GM18858 (cell line): ENCODE data around the gene DNAJC17.

Experiments used
- ATAC-seq: cut with Tn5 transposase; IDR thresholded peaks from one replicate; pipeline ENCODE4 v1.9.1; 2021; ENCODE audit not compliant: unreplicated experiment

DNAJC17 gene

DNA sequence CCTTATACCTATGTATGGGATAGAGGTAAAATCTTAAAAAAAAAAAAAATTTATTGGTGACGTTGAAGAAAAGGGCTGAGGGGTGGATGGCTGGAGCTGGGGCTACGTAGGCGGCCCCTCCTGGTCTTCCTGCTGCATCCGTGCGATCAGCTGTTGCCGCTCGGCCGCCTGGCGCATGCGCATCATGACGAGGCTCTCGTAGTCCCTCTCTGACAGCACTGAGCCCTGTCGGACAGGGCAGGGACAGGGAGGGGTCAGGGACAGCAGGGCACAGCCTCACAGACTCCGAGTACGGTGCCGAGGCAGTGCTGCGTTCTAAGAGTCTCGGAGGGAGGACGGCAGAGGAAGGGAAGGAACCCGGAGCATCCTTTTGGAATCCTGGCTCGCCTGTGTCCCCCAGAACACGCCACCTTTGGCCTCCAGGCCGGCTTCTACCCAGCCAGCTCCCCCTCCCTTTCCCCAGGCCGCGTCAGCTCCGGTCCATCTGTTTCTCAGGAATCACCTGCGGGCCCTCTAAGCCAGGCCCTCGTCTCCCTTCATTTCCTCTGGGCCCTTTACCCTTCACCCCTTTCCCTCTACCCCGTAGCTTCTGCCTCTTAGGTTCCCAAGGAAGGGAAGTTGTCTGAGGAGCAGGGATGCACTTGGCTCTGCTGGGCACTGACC lies 39.3 kb downstream of the DNAJC17 start:
- no peak for ATAC-seq

DNA sequence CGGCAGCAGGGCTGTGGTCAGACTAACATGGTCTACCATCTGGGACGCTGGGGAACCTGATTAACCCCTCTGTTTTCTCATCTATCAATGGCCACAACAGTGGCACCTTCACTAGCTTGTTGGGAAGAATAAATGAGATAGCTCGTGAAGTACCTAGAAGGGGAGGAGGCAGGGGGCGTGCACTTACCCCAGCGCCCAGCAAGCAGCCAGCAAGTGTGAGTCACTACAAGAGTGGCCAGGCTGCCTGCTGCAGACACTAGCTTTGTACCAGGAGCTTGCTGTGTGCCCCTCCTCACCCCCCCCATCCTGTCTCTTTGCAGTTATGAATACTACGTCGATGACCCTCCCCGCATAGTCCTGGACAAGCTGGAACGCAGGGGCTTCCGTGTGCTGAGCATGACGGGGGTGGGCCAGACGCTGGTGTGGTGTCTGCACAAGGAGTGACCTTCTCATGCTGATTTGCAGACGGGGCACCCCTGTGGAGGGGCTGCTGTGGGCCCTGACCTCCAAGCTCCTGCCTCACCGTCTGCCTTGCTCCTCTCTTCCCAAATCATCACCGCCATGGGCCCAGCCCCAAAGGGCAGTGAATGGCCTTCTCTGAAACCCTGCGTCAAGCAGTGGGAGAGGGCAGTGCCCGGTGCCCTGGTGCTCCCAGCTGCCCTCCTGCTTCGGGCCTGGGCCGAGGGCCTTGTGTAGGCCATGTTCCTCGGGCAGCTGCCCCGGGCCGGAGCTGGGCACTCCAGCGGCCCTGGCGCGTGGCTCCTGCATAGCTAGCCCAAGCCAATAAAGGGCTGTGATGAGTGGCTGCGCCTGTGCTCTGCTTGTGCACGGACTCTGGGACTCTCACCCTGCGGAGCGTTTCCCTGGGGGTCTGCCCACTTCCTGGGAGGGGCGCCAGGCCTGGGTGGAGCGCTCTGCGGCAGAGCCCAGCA lies 40.1 kb downstream of the DNAJC17 start:
- ATAC-seq, result no peak

DNA sequence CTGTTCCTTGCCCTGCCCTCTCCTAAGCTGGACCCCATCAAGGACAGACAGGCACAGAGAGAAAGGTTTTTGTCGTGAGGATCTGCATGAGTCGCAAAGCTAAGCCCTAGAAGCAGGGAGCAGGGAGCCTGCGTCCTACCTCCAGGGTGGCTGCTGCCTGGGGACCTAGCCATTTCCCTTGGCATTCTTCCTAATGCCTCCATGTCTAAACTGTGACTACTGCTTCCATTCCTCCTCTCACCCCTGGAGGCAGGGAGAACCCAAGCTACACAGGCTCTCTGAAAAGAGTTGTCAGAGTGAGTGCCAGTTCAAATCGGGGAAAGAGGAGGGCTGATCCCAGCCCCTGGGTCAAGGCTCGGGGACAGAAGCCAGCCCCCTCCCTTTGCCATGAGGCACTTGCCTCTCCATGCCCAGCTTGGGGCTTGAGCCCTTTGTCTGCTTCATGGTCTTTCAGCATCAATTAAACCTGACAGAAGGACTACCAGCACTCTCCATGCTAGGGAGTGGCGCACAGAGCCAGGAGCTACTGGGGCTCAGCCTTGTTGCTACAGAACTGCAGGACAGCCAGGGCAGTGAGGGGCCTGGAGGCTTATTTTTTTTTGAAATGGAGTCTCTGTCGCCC lies 41.0 kb downstream of the DNAJC17 start:
- no peak for ATAC-seq

DNA sequence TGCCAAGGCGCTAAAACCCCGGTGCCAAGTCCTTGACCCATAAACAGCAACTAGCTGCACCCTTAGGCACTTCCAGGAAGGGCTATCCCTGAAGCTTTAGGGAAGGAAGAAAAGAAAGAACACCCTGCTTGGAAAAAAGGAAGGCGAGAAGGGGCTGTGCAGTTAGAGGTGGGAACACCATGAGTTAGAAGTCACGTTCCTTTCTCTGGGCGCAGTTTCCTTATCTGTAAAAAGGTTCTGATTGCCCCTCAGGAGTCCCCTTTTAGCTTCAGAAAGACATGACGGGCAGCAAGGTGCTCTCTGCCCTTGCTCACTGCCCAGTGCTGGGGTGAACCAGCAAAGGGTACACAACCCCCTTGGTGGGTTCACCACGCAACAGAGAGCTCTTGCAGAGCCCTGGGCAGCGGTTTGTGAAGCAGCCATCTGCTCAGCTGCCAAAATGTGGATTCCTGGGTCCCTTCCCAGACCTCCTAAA lies 42.6 kb downstream of the DNAJC17 start:
- ATAC-seq, result no peak

DNA sequence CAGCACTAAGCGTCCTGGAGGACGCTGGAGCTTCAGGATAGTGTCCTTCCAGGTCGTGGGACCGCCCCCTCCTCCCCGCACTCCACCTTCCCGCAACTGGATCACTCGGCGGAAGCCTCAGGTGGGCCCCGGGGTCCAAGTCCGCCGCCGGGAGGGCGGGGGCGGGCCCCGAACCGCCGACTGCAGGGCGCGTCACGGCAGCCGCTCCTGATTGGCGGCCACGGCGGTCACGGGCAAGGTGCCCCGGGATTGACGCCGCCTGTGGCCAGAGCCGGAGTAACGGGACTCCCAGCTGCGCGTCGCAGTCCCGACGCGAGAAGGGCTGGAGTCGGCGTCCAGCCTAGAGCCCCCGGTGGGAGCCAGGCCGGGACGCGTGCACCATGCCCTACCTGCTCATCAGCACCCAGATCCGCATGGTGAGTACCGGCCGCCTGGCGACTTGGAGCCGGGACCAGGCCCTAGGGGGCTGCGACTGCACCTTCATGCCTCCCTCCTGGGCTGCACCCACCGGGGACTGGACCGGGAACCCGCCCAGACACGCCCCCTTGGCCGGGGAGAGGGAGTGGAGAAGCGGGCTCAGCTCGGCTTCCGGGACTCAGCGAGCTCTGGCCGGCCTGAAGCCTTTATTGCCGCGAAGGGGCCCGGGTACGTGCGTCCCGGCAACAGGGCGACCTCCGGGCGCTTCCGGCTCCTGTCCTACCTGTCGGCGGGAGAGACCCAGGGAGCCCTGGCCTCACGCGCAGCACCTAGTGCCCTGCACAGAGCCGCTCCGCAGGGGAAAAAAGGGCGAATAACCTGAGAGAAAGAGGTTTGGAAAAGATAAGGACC lies 43.3 kb downstream of the DNAJC17 start, which contains the start of gene GCHFR:
Gene GCHFR, plus strand, starts transcription at position 268 of the 828 bp plus-strand sequence. Its CDS starts 113 bp downstream, at position 381.
- peak; percentile 34 for ATAC-seq

DNA sequence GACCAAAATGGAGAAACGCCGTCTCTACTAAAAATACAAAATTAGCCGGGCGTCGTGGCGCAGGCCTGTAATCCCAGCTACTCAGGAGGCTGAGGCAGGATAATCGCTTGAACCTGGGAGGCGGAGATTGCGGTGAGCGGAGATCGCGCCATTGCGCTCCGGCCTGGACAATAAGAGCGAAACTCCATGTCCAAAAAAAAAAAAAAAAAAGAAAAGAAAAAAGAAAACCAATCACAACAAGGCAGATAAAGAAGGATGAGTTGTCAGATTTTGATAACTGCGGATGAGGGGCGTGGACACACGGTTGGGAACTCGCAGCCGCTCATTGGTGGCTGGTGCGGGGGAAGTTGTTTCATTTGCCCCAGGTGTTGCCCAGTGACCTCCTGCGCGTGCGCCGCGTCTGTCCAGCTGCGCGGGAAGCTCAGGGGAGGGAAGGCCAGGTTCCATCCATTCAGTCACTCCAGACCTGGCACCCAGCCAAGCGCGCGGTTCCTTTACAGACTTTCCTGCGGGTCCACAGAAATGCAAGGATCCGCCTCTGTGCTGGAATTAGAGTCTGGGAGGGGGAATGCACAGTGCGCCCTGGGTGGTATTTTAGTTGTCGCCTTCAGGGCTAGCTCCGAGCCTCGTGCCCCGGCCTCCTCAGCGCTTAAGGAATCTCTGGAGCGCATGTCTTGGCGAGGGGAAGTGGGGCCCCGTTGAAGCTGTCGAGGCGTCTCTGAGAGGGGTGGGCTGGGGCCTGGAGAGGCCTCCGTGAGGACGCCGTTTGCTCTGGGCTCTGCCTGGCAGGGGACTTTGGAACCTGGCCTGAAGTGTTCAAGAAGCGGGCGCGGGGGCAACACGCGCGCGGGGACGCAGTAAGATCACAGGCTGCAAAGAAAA lies 44.1 kb downstream of the DNAJC17 start:
- no peak for ATAC-seq

DNA sequence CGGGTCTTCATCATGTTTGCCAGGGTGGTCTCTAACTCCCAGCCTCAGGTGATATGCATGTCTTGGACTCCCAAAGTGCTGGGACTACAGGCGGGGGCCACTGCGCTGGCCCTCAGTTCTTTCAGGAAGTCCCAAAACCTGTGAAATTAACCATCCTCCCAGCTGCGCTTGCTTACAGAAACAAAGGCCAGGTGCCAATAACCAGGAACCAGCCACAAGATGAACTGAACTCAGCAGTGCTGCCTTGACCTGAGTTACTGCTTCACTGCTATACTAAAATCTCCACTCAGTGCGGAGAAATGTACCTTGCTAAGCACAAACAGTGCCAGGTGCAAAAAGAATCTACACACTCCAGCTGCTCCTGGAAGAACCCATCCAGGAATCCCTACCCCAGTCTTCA lies 47.3 kb downstream of the DNAJC17 start:
- no peak for ATAC-seq

DNA sequence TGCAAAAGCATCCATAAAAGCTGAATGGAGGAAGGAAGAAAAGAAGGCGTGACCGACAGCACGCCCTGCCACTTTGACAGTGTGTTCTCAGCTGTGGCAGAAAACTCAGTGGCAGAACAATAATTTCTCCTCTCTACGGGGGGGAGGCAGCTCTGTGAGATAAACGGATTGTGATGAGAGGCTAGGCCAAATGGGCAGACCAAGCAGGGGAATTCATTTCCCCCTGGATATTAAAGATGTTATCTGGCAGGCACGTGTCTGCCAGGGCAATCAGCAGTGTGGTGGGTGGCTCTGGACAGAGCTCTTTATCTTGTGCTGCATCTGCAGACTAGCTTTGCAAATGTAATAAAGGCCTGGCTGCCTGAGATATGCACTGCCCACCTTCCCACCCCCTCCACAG lies 50.3 kb downstream of the DNAJC17 start:
- ATAC-seq, result no peak

DNA sequence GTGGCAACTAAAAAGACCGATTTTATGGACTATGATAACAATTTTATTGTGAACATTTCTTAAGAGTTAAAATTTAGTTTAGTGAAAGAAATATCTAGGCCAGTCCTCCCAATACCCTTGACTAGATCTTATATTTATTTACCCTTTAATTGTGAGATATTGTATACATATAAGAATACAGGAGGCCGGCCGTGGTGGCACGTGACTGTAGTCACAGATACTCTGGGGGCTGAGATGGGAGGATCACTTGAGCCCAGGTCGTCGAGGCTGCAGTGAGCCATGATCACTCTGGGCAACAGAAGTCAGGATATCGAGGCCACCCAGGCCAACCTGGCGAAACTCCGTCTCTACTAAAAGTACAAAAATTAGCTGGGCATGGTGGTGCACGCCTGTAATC lies 51.5 kb downstream of the DNAJC17 start:
- no peak for ATAC-seq

DNA sequence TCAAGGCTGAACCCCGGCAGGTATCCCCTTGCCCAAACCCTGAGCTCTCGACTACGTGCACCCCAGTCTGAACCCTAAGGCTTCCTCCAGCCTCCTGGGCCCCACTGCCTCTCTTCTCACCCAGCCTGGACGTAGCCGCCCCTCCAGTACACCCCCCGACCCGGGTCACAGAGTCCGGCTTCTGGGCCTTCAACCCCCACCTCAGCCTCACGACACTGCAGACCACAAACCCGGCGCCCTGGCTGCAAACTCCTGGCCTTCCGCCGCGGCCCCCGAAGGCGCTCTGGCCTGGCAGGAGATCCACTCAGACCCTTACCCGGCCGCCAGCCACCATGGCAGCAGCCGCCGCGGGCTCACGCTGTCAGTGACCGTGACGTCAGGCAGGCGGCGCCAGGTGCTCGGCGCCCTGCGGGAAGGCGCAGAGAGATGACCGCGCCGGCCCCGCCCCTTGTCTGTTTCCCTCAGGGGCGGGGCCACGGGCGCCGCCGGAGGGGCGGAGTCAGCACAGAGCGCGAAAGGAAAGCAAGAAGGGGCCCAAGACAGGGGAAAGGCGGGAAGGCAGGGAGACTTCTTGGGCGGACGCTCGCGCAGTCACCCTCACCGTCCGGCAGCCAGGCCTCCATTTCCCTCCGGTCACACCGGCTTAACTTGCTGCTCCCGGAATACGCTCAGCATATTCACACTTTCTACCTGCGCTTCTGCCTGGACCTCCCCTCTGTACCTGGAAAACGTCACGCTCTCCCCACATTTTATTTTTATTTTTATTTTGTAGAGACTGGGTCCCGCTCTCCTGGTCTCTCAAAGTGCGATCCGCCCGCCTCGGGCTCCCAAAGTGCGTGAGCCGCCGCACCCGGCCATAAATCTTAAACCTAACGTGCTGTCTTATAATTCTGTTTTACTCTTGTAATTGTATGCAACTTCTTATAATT lies 52.1 kb downstream of the DNAJC17 start, which contains the start of gene RMDN3:
Gene RMDN3, minus strand, starts transcription at position 372 of the 929 bp plus-strand sequence. CDS start 471 bp downstream, outside the sequence.
- peak; percentile 48 for ATAC-seq

DNA sequence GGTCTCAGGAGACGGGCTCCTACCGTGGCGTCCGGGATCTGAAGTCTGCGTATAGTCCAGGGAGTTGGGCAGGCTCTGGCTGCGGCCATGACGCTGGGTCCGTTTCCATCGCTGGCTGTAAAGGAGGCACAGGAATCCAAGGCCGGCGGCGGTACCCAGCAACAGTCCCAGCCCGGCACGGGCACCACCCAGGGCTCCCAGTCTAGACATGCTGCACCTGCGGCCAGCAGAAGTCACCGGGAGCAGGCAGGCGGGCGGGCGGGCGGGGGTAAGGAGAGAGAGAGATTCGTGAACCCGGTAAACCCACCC lies 52.7 kb downstream of the DNAJC17 start:
- ATAC-seq, result no peak

DNA sequence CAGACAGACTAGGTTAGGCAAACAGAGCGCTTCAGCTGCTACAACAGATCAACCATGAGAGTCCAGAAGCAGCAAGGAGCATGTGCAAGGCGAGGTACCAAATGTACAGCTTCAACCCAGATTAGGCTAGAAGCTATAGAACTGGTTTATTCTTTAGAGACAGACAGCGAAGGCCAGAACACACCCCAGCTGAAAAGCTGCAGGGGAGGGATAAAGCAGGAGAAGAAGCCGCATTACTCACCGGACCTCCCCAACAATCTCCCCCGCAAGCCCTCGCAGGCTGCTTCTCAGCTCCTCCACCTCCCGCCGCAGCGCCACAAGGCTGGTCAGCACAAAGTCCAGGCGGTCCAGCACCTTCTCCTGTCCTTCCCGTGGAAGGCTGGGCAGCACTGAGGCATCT lies 55.5 kb downstream of the DNAJC17 start:
- ATAC-seq, result no peak

DNA sequence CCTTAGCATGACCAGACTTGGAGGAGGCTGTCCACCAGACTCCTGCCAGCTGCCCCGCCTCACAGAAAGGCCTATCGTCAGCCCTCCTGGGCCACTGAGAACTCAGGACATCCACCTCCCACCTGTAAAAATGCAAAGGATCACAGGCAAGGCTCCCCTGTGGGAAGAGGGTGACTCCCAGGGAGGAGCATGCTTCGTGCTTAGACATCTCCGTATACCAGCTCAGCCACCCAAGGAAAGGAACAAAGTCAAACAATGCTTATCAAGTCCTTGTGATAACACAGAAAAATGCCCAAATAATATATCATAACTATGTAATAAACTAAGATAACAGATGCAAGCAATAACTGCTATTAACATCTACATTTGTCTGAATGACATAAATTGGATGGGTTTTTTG lies 56.4 kb downstream of the DNAJC17 start:
- ATAC-seq, result no peak

DNA sequence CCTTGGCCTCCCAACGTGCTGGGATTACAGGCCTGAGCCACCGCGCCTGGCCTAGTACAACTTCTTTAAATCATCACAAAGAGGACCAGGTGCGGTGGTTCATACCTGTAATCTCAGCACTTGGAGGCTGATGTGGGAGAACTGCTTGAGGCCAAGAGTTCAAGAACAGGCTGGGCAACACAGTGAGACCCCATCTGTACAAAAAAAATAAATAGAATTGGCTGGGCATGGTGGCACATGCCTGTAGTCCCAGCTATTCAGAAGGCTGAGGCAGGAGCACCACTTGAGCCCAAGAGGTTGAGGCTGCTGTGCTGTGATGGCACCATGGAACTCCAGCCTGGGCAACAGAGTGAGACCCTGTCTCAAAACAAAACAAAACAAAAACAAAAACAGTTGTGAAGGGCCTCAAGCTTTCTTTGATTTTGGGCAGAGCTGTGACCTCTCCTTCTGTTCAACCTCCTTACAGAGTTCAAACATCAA lies 58.1 kb downstream of the DNAJC17 start:
- no peak for ATAC-seq

DNA sequence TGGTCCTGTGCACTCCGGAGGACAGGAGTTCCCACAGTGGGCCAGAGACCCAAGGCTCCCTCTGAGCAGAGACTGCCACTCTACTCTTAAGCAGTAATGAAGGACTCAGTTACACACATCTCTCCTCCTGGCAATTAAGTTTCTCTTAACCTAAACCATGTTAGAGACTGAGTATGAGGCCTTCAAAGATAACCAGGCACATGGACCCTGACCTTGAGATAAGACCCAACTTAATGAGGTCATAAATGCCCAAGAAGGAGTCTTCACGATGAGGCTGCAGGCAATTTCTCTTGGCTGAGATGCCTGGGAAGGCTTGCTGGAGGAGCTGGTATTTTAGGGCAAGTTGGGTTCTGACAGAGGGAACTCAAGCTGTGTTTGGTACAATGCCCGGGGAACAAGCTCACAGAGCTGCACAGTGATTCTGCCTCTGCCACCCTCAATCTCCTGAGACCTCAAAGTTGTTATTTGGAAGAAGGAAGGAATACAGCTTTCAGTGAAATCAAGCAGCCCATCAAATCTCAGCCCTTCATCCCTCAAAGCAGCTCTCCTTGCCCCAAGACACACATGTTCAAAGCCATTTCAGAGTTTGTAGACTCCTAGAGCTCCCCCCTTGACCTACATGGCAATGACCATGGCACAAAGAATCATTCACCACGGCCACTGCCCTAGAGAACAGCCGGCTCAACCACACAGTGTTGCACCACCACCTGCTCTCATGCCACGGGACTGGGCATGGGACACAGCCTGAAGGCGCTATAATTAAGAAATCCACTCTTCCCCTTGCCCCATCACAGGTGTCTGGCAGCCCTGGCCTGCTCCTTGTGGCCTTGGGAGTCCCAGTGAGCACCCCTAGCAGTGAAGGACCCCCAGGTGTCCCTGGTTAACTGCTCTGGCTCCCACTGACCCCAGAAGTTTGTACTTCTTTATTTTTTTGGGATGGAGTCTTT lies 59.3 kb downstream of the DNAJC17 start:
- no peak for ATAC-seq

DNA sequence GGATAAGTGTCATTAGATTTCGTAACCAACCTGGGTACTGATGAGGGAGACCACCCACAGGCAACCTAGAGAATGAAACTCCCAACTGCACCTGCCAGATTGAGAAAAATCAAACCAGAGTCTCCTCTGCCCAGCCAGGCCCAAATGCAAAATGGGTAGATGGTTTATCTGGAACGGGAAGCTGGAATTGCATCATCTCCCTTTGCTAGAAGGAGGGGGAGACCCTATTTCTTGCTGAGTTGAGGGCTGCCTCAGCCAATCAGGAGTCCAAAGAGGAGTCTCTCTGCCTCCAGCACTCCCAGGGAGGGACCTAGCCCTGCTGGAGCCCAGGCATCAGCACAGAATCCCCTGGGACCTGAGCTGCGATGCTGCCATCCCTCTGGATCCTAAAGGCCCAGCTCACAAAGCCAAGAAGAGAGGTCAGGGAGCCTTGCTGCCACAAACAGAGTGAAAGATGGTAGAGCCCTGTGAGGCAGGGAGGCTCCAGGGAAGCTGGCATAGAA lies 60.3 kb downstream of the DNAJC17 start:
- no peak for ATAC-seq

DNA sequence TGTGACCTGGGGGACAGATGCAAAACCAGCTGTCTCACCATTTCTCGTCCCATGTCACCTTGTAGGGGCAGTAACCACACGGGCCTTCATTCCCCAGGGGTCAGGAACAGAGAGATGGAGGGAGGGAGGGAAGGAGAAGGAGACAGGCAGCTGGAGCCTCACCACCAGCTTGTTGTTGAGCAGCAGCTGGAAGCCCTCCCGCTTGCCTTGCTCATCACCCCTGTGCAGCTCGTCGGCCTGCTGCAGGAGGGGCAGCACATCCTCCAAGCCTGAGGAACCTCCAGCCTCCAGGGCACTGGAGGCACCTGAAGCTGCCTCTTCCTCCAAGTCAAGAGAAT lies 62.5 kb downstream of the DNAJC17 start:
- ATAC-seq, result no peak
